GM11168 (cell line): ENCODE measurements around the gene SLC38A1.
"Not testable (repeated sequence)": the region's sequence is repeated elsewhere in the genome, so short reads cannot be mapped to it uniquely, and the experiment has no call there.

Source experiments
- in situ Hi-C: fragments of 300-500 bp; cut with MboI; formaldehyde crosslinking; loops from one replicate; pipeline ENCODE4 v1.12.0; 2022; ENCODE audit warnings: low sequenced_read_pairs; ENCODE audit not compliant: unreplicated experiment

SLC38A1 gene

DNA sequence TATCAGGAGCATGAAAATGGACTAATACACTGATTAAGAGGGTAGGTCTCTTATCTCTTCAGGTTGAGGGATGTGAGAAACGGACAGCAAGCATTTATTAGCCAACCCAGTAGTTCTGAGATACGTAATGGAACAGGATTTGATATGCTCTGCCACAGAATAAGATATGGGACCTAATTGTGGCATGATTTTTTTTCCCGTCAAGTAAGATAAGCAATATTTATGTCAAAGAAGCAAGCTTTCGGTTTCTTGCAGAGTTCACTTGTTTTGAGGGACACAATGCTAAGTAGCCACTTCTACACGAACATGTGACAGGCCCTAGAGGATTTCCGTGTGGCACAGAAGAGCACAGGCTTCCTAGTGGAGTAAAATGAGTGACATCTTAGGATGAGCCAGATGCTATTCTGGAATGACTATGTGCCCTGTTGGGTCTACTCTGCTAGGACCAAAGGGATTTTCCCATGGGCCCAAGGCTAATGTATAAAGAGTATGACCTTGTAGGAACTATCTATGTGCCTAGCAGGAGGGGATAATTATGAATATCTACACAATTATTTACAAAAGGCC, 57.9 kb downstream of the SLC38A1 start:
- in situ Hi-C loops = no loop called here

DNA sequence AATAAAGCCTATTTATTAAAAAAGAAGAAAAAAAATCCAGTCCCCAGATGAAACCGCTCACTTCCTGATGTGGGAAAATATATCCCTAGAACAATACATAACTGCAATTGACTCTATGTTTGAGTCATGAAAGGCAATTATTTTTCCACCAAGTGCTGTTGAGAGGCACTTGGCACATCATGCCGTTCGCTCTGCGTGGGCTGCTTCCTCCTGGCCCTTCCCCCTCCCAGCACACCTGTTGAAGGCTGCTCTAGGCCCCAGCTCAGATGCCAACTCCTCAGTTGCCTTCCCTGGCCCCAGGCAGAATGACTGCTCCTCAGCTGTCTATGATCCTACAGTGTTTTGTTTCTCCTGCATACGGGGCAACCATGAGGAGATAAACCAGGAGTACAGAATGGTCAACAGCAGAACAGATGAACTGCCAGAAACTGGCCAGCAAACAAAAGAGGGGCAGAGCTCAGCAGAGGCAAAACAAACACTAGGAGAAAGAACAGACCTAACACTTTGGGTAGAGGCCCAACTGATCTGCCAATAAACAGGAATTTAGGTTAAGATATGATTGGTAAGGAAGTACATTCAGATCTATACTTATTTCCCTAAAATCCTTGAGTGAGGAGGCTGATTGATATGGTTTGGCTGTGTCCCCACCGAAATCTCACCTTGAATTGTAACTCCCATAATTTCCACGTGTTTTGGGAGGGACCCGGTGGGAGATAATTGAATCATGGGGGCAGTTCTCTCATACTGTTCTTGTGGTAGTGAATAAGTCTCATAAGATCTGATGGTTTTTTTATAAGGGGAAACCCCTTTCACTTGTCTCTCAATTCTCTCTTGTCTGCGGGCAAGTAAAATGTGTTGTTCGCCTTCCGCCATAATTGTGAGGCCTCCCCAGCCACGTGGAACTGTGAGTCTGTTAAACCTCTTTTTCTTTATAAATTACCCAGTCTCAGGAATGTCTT, 58.6 kb downstream of the SLC38A1 start:
- in situ Hi-C loops = no loop called here

DNA sequence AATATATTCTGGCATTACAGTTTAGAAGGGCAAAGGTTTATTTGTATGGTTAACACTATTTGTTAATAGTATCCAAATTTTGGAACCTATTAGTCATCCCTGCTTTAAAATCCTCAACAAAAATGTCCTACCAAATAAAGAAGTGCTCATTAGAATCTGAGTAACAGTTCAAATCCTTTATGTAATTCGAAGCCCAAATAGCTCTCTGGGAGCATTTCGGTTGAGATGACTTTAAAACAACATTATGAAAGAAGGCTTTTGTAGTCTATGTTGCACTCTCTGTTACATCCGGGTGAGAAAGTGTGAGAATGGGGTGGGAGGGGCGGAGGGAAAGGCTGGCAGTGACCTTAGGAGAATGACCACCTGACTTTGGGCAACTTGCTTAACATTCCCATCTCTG, 59.7 kb downstream of the SLC38A1 start:
- in situ Hi-C loops = no loop called here

DNA sequence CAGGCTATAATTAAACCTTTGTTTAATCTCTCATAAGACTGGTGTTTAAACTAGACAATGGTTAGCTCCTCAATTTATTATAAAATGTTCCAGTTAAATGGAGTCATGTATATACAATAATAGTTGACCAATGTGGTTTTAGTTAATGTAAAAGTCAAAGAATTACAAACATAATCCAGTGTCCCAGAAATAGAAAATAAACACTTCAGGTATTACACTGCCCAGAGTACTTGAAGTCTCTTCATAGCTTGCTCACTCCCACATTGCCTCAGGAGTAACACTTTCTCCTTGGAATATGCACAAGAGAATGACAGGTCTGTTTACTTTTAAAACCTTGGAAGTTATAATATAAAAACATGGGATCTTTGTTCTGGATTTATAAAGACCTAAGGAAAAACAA, 60.5 kb downstream of the SLC38A1 start:
- in situ Hi-C loops = no loop called here

DNA sequence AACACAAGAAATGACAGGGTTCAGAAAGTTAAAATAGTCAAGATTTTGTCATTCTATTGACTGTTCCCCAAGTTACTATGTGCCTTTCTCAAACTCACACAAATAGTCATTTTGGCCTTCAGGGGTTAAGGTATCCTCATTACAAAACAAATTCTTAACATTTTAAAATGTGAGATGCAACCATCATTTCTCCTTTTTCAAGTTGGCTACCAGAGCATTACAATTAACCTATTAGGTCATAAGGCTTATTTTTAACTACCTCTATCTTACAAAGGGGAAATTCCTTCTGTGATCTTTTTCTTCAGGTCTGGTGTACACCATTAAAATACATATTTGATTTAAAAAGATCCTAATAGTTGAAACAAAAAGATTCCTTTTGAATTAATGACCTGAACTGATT, 61.2 kb downstream of the SLC38A1 start:
- in situ Hi-C loops = no loop called here

DNA sequence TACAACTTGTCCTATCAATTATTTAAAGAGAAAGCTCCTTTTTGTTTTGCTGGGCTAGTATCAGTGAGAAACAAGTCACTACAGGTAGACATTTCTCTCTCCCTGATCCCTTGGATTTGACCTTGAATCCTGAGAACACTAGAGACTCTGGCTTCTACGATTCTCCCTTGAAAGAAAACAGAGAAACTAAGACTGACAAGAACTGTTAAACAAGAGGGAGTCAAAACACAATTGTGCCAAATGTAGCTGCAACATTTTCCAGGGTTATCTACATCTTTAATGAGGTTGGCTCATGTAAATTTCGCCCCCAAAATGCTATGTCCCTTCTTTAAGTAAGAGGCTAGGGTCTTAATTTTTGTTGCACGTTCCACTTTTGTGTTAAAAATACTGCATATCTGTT, 62.4 kb downstream of the SLC38A1 start:
- in situ Hi-C loops = no loop called here

DNA sequence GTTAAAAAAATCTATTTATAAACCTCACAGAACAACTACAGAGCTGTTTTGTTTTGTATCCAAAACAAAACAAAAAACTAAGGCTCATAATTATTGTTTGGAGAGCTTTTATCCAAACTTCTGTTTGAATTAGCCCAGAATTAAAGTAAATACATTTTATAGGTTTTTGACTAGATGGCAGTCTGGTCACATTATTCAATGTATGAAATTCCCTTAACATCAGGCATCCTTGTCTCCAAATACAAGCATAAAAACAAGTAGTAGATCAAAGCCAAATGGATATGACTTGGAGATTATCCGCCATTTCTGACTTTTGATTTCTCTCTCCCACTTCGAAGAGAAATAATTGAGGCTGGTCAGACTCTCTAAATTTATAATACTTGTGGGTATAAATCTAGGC, 63.5 kb downstream of the SLC38A1 start:
- in situ Hi-C loops = no loop called here

DNA sequence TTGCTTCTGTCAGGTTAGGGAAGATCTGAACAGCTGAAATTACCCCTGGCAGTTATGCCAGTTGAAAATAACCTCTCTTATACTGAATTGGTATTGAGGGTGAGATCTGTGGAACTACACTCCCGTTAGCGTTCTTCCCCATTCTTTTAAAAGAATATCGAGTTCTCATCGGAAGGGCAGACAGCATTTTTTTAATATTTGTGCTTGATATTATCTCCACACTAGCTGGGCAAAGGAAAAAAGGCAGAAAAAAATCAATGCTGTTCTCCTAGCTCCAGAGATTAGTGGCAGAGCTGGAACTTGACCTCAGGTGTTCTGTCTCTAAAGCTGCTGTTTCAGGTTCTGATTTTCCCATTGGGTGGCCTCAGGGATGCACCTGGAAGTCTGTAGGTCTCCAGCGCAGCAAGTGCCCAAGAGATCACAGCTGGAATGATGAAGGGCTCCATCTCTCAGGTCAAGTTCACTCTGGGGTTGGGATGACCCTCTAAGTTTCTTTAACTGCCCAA, 67.5 kb downstream of the SLC38A1 start:
- in situ Hi-C loops = no loop called here

DNA sequence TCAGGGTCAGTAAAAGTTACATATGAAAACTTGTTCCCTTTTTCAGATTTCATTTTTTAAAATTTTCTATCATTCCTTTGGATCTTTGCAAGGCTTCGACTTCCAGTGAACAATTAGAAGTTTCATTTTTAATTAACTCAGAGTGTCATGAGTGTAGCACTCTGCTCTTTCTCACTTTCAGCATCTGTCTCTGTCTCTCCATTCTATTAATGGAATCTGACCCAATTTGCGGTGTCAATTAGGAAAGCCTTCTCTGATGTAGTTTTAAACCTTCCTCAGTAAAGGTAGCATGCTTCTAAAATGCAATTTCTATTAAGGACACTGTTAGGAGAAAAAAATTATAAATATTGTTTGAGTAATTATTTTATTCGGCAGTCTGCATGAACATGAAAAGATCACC, 68.3 kb downstream of the SLC38A1 start:
- in situ Hi-C loops = no loop called here

DNA sequence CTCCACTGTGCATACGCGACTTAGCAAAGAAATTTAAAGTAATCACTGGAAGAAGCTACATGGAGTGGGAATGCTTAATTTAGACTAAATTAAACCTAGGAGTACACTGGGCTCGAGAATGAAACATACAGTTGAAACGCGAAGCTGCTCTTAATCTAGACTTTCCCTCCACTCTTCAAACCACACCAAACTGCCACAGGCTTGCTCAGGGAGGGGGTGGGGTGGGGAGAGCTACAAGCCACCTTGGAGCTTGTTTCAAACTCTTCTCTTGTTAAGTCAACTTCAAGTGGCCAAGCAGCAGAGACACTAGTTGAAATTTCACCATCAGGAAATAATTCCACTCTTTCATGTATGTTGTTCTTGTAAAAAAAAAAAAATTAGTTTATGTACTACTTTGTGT, 69.9 kb downstream of the SLC38A1 start:
- in situ Hi-C loops = no loop called here

DNA sequence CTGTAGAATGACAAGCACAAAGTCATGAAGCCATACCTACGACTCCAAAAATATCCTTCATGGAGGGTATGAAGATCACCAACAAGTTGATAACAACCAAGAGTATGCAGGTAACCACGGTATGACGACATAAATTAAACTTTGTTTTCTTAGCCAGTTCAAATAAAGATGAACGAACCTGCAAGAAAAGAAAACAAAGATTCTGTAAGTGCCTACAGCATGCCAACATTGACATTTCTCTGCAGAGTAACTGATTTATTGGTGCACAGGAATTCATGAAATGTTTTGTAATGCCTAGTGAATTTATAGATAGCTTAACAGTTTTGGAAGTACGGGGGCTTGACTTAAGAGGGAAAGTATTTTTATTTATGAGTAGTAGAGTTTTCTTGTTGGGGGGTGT, 71.0 kb downstream of the SLC38A1 start:
- in situ Hi-C loops = no loop called here

DNA sequence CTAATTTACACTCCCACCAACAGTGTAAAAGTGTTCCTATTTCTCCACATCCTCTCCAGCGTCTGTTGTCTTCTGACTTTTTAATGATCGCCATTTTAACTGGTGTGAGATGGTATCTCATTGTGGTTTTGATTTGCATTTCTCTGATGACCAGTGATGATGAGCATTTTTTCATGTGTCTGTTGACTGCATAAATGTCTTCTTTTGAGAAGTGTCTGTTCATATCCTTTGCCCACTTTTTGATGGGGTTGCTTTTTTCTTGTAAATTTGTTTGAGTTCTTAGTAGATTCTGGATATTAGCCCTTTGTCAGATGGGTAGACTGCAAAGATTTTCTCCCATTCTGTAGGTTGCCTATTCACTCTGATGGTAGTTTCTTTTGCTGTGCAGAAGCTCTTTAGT, 78.3 kb downstream of the SLC38A1 start:
- in situ Hi-C loops = not testable (repeated sequence)

DNA sequence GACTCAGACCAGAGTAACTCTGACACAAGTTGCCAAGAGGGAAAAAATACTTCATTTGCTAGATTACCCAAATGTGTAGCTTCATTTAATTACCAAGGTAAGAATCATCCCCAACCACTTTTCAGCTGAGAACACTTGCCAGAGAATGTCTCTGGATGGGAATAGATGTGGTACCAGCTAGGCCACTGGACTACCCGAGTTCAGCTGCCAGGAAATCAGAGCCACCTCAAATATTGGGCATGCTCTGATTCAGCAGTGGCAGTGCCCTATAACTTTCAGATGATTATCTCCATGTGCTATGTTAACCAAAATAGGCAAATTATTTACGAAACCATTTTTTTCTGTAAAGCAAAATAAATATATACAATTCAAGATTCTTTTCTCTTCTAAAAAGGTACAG, 80.7 kb downstream of the SLC38A1 start:
- in situ Hi-C loops = no loop called here

DNA sequence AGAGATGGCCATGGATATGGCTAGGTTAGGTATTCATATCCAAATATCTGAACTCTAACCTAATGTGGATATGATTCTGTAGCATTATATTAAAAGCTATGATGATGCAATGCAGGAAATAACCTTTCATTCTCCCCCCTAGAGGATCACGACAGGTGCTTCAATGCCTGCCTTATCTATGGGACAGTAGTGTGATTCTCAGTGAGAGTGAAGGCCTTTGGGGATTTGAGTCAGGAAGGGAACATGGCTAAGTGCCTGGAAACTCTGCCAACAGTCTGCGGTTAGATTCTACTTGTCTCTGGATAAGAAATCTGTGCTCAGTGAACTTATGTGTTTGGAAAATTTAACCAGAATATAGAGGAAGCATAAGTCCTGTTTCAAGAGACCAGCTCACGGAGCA, 81.8 kb downstream of the SLC38A1 start:
- in situ Hi-C loops = no loop called here

DNA sequence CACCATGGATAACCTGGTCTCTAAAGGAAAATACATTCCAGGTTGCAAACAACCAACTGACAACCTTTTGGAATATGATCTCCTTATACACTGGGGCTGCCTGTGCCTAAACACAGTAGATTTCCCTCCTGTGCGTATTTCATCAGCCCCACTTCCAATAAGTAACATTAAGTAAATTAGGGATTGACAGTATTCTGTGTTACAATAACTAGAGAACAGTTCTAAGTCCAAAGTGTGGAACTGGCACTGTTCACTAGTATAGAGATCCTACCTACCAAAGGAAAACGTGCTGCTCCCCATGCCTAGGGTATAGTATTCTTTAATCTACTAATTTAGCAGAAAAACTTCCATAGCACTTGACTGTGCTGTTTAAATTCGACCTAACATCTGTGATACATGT, 82.8 kb downstream of the SLC38A1 start:
- in situ Hi-C loops = no loop called here

DNA sequence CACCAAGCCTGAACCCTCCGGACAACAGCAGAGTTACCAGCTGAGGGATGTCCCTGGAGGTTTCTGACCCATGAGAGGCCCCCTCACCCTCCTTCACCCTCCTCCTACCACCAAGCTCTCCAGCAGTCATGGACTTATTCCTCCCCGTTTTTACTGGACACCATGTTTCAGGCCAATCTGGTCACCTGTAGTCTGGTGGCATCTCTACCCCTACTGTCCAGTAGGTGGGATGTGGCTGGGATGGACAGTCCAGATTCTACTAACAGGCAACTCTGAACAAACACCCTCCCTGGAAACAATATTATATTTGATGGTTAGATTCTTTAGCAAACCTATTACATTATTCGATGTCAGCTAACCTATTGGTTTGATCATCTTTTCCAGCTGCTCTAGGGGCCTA, 83.2 kb downstream of the SLC38A1 start:
- in situ Hi-C loops = no loop called here

DNA sequence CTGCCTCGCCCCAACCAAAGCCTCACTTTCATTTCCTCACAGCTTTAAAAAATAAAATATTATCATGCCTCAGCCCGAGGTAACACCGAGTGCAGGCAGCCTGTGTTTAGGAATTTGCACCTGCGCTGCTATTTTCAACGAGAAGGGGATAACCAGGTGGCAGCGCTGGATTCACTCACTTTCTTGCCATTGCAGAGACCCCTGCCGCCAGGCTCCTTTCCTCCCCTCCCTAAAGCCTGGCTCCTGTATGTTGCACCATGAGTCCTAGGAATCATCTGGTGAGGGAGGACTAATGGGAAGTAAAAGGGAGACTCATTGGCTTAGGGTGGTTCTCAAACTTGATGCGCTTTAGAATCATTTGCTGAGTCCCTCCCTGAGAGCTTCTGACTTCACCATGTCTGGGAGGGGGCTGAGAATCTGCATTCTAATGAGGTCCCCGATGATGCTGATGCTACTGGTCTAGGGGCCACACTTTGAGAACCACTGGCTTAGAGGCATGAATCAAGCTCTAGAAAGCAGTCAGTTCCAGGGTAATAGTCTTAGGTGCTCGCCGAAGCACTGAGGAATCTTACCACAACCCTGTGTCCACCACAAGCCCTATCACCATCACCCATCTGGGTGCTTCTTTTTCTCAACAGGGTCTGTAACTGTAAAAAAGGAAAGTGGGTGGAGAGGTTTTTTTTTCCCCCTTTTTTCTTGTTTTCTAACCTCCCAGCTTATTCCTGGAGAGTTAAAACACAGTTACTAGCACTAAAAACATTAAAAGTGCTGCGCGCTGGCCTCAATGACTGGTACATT, 83.8 kb downstream of the SLC38A1 start:
- in situ Hi-C loops = no loop called here

DNA sequence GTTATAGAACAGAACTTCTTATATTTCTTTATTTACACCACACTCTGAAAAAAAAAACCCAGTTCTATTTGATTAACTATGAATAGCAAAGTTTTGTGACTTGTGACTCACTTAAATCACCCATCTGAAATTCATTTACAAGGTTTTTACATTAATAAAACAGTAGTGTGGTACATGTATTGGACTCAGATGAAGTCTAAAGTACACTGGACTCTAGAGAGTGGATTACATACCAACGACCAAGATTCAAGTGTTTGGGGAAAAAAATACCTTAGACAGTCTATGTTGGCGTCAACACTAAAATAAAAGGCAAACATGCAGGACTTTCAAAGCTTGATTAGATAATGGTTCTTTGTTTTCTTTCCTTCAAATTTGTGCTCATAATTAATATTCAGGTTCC, 85.7 kb downstream of the SLC38A1 start:
- in situ Hi-C loops = no loop called here

DNA sequence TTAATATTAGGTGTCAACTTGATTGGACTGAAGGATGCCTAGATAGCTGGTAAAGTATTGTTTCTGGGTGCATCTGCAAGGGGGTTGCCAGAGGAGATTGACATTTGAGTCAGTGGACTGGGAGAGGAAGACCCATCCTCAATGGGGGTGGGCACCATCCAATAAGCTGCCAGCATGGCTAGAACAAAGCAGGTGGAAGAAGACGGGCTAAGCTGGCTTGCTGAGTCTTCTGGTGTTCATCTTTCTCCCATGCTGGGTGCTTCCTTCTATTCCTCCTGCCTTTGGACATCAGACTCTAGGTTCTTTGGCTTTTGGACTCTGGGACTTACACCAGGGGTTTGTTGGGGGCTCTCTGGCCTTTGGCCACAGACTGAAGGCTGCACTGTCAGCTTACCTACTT, 87.4 kb downstream of the SLC38A1 start:
- in situ Hi-C loops = no loop called here

DNA sequence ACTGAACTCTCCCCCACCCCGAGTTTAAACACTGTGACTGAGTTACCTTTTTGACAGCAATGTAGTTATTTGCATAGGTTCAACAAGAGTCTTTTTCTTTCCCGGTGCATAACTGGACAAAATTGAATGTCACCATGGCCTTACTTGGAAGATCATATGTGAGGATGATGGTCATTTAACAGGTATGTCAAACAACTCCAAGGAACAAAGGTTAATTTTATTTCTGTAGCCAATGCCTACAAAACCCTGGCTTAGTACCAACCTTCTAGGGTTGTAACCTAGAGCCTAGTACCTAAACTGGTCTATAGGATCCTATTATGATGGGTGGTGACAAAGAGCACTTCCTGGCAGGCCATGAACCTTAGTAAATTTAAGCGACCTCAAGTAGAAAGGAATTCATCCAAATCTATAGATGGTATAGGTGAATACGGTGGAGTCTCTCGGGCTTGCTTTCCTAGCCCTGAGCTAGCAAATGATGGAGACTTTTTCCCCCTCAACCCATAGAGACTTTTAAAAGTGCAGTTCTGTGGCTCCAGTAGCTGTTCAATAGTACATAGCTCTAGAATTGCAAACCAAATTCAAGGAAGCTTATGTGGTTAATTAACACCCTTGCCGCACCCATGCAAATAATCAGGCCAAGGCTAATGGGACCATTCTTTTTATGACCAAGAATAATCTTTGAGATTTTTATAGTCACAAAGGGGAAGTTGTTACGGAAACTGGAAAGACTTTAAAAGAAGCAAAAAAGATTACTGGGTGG, 89.0 kb downstream of the SLC38A1 start:
- in situ Hi-C loops = no loop called here
